Activated CD8-positive, alpha-beta memory T cell treated with anti-CD3 and anti-CD28 coated beads for 48 hours (primary cell): ENCODE results near the gene C2orf92.
"Not testable (repeated sequence)": the region's sequence is repeated elsewhere in the genome, so short reads cannot be mapped to it uniquely, and the experiment has no call there.

Experiments used
- DNase-seq, 3 experiments: peaks; one replicate each; pipeline ENCODE4 v3.0.0-alpha.2; 2020; ENCODE audit warnings: low read depth in 2 of 3, low spot score in 2 of 3

Gene C2orf92

DNA sequence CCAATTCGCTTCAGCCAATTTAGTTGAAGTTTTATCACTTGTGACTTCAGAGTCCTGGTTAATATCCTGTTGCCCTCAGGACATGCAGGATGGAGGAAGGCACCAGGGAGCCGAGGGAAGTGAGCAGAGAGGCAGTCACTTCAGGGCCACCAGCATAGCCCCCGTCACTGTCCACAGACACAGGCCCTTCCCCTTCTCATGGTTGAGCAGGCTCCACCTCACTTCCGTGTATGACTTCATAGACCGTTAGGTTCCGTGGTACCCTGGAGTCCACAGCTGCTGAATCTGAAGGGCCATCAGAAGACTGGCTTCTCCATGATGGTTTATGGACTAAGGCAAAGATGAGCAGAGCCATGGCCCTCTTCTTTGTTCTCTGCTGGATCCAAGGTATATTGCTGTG is at the start of gene C2orf92:
C2orf92 (plus strand) TSS at position 266 of the 400 bp plus-strand sequence; CDS start at position 342, 76 bp downstream.
- no peak for DNase-seq

DNA sequence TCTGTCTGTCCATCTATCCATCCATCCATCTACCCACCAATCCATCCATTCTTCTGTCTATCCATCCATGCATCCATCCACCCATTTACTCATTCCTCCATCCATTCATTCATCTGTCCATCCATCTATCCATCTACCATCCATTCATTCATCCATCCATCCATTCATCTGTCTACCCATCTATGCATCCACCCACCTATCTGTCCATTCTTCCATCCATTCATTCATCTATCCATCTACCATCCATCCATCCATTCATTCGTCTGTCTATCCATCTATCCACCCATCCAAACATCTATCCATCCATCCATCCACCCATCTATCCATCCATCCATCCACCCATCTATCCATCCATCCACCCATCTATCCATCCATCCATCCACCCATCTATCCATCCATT is 49.0 kb upstream of the C2orf92 start:
- DNase-seq: not testable (repeated sequence)

DNA sequence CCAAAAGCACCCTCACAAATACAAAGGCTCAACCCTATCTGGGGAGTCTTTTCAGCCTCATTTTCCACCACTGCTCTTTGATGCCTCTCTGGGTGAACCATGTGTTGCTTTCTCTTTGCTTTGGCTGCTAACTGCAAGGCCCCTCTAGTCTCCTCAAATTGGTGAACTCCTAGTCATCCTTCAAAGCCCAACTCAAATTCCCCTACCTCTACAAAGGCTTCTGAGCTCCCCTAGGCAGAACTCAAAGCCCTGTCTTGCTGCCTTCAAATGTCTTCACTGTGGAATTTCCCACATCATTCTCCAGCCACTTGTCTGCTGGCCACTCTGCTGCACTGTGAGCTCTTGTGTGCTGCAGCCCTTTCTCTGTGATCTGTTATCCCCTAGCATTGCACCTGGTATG is 46.5 kb upstream of the C2orf92 start:
- not testable (repeated sequence) for DNase-seq

DNA sequence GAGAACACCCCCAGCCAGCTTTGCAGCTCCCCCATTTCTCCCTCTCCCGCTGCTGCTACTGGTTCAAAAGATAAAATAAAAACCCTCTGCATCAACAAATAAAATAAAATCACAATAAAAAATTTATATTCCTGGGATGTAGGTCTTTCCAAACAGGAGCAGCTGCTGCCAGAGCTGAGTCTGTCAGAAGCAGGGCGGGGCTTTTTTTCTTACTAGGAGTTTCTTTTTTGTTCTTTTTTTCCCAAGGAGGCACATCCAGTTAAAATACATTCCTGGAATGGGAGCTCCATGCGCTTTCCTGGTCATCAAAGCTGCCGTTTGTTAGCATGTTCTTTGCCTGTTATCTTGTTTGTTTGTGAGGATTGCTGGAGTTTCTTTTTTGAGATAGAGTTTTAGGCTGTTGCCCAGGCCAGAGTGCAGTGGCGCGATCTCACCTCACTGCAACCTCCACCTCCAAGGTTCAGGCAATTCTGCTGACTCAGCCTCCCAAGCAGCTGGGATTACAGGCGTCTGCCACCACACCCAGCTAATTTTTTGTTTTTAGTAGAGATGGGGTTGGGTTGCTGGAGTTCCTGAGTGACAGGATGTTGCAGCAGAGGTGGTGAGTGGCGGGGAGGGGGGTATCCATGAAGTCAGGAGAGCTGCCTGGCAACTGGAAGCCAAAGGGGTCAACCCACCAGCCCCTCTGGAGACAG is 44.0 kb upstream of the C2orf92 start:
- not testable (repeated sequence) for DNase-seq

DNA sequence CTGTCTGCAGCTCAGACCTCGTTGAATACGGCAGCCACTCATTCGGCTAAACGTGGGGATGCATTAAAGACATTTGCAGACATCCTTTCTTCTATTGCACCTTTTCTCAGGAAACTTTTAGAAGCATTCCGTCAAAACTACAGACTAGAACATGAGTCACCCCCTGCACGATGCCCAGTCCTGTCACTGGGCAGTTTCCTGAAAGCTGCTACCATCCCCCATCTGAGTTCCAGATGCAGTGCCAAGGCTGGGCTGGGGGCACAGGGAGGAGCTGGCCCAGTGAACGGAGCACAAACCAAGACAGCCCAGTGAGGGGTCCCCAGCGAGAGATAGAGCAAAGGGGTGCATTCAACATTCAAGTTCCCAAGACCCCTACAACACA is 43.5 kb upstream of the C2orf92 start:
- not testable (repeated sequence) for DNase-seq

DNA sequence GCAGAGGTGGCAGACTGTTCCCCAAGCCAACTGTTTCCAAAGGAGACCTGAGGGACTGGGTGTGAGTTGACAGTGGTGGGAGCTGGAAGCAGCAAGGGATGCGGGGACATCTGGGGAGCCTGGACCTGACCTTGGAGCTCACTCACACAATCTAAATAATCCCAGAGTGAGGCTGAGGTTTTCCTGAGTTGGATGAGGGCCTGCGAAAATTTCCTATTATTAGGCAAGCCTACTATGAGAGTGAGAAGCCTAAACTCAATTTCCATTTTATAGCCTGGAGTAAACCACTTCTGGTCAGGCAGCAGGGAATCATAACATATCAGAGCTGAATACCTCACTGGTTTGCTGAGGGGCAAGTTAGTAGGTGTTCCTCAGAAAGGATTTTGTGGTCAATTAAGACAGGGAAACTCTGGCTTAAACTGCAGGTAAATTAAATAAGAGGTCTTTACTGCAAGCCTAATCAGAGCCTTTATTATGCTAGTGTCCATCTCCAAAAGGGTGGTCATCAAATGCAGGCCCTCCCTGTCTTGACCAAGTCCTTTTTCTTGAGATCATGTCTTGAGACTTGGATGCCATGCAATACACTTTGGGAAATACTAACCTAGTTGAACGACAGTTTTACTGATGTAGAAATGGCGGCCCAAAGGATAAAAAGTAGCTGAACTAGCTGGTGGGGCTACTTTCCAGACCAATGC is 25.3 kb upstream of the C2orf92 start:
- no peak for DNase-seq

DNA sequence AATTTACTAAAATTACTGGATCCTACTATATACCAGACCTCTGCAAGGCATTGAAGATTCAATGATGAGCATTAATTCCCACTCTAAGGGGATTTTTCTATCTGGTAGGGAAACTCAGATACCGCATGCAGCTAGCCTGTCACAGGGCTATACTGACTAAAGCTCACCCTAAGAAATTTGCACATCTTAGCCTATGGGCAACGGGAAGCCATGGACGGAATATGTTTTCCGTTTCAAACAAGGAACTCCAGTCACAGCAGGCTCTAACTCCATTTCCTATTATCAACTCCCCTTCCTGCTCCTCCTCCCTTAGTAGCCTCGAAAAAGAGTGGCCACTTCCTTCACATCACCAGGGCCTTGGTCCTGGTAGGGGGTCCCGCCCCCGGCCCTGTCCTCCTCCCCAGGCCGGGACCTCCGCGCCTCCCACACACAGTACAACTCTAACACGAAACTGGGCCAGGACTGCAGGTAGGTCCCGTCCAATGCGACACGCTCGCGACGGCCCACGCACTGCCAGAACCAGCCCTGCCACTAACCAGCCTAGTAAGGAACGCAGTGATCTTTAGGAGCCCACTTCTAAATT is 24.3 kb upstream of the C2orf92 start:
- DNase-seq: no peak

DNA sequence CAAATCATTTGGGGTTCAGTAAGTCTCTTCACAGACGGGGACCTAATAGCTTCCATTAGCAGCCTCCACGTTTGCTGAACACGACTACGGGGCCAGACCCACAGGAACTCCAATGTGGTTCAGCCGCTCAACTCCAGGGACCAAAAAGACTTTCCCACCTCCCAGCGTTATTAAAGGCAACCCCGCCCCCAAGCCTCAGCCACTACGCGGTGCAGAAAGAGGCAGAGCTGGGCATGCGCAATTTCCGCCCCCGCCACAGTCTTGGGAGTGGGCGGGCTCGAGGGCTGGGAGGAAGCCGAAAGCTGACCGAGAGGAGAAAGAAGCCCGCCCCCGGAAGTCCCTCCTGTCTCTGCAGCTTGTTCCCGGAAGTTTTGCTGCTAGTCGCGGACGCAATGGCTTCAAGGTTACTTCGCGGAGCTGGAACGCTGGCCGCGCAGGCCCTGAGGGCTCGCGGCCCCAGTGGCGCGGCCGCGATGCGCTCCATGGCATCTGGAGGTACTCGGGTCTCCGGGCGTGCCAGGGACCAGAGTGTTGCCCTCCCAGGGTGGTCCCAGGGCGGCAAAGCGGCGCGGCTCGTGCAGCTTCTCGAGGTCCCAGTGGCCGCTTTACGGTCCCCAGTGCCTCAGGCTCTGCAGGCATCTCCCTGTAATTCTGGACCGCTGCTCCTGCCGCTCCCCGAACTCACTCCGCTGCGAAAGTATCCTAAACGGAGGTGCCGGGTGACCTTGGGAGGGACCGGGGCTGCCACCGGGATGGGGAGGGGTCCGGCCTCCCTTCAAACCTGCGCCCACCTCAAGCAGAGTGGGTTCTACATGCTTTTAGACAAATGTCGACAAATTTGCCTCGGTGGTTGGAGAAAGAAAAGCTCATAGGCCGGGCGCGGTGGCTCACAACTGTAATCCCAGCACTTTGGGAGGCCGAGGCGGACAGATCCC is 23.6 kb upstream of the C2orf92 start, which contains the start of gene COX5B:
COX5B (plus strand) TSS at position 368 of the 935 bp plus-strand sequence; CDS start at position 393, 25 bp downstream.
- peak; percentile 90 to 97 (median 94) for DNase-seq

DNA sequence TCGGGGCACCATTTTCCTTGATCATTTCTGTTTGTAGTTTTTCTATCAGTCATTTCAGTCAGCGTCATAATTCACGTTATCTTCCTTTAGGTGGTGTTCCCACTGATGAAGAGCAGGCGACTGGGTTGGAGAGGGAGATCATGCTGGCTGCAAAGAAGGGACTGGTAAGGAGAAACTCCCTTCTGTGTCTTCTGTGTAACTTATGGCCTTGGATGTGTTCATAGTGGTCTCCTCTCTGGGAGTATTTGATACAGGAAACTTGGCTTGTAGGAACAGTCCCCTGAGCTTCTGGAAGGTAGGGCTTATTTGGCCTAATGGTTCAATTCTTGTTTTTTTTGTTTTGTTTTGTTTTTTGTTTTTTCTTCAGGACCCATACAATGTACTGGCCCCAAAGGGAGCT is 22.5 kb upstream of the C2orf92 start:
- no peak for DNase-seq

DNA sequence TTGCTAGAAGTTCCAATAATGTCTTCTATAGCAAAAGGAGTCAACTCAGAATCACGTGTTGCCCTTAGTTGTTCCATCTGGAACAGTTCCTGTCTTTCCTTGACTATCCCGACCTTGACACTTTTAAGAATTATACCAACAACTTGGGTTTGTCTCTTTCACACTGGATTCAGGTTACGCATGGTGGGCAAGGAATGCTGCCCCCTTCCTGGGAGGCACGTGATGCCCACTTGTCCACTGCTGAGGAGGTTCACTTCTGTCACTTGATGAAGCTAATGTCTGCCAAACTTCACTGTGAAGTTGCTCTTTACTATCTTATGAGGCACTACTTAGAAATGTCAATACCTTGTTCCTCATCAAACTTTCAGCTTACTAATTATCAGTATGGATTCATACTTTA is 18.4 kb upstream of the C2orf92 start:
- no peak for DNase-seq

DNA sequence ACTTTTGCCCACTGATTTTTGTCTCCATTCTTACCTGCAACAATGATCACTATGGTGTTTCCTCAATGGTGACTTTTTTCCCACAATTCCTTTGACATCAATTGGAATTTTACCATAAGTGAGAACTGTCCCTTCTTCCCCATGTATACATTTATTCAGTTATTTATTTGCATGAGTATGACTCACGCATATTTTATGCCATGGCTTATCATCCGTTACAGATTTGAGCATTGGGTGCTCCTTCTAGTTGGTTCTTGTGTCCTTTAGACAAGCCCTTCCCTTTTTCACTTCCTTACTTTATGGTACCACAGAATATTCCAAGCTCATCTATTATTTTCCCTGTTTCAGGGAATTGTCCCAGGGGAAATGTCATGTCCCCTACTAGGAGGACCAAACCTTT is 16.0 kb upstream of the C2orf92 start:
- no peak for DNase-seq

DNA sequence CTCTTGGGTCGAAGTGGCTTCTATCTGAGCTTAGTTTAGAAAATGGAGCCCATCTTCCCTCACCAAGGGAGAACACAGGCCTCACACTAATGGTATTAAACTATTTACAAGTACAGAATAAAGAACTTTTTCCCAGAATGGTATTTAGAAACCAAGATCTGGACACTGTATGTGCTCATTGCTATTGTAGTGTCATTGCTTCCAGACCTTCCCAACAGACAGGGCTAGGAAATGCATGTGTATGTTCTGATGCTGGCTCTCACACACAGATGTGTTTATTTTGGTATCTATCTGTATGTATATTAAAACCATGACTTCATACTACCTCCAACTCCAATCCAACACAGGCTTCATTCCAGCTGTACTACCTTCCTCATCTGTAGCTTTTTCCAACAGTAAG is 15.6 kb upstream of the C2orf92 start:
- no peak for DNase-seq

DNA sequence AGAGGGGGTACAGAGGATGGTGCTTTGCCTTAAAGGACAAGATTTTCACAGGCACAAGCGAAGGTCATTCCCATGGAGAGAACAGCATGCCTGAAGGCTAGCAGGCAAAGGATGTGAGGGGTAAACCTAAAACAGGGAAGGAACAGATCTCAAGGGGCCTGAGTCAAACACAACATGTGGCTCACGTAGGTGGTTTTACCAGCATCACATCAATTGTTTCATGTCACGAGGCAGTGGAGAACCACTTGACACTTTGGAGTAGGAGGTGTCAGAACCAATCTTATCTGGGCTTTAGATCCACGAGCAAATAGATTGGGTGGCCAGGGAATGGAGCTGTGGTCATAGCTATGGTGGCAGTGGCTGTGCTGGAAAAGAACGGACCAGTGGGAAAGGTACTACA is 15.2 kb upstream of the C2orf92 start:
- DNase-seq: no peak

DNA sequence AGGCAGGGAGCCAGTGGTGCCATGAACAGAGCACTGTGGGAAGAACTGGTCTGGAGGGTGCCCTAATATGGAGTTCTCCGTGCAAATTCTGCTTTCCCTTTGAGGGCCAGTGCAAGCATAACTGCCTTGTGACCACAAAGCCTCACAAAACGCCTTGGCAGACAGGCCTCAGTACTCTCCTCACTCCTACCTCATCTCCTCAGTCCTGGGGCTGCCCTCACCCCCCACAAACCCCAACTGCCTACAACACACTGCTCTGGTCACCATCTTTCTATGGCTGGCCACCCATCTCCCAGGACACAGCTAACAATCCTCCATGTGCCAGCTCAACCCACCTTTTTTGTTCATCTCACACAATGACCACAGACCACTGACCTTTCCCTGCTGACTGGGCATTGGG is 14.7 kb upstream of the C2orf92 start:
- DNase-seq: no peak

DNA sequence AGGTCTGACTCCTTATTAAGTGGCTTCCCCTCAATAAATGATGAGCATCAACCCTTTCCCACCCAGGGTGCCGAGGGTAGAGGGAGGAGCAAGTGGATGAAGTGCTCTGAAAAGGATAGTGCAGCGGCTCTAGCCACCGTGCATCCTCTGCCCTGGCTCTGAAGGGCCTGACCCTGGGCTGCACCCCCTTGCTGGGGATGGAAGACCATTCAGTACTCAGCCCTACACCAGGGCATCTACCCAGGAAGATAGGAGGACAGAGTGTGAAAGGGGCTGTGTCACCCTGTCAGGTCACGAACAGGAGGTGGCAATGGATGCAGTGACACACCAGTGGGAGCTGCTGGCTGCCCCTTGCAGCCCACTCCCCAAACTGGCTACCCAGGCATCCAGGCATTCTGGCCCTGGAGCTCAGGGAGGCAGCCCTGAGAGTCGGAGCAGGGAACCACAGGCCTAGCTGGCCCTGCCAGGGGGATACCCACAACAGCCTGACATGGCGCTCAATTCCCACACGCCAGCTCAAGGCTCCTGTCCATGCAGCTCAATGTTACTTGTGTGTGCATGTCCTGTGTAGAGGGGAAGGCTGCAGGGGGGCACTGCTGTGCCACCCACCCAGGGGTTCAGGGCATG is 13.3 kb upstream of the C2orf92 start:
- no peak for DNase-seq

DNA sequence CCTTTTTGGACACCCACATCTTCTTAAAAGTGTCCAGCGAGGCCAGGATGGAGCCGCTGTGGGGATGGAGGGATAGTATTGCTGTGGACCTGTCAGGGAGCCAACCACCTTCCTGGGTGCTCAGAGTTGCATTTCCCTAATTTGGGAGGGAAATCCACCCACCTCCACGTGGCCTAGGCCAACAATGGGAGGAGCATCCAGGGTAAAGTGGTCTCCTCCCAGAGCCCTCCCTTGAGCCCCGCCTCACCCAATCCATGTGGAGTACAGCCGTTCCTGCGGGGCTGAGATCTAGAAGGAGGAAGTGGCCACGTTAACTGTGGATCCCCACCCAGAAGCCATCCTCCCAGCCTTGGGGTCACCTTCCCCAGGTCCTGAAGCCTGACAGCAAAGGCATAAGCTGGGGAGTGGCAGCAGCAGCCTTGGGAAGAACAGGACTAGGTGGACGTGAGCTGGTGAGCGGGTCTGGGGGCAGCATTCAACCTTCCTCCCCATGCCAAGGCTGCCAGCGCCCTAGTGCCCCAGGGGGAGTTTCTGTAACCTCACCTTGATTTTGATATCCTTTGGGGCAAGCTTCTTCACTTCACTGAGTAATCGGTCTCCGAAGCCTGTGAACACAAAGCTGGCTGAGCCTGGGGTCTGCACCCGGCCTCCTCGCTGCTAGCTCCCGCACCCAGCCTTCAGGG is 12.5 kb upstream of the C2orf92 start:
- DNase-seq: no peak

DNA sequence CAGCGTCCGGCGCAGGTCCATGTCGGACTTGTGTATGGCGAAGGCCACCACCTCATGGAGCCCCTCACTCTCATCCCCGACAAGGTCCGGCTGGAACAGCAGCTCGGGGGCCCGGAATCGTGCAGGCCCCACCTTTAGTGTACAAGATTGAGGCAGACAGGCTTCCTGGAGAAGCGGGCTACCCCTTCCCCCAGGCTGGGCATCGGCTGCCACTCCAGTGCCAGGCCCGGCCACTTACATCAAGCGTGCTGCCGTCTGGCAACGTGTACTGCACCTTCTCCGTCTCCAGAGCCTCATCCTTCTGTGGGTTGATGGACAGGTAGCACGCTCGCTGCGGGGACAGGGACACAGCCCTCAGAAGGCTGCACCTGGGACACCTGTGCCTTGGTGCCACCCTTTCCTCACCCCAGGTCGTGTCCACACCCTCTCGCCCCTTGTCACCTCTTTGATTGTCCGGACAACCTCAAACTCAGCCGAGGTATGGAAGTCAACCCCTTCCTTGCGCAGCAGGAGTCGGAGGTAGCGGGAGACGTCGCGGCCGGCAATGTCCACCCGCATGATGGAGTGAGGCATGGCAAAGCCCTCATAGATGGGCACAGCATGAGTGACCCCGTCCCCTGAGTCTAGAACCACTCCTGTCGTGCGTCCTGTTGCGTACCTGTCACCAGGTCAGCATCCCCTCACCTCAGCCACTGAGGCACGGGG is 11.4 kb upstream of the C2orf92 start:
- DNase-seq: no peak

DNA sequence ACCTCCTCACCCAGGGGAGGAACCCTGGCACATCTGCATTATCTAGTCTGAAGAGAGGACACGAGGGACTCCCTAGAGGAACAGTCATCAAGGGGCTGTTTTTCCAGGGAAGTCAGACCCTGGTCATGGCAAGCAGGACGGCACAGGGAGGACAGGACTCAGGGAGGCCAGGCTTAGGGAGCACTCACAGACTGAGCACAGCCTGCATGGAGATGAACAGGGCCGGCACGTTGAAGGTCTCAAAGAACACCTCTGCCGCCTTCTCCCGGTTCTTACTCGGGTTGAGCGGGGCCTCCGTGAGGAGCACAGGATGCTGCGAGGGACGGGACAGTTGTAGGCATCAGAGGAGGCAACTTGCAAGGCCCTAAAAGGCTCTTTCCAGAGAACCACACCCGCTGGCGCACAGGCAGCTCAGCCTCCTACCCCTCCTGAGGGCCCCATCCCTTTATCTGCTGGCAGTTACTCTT is 10.8 kb upstream of the C2orf92 start:
- DNase-seq: no peak

DNA sequence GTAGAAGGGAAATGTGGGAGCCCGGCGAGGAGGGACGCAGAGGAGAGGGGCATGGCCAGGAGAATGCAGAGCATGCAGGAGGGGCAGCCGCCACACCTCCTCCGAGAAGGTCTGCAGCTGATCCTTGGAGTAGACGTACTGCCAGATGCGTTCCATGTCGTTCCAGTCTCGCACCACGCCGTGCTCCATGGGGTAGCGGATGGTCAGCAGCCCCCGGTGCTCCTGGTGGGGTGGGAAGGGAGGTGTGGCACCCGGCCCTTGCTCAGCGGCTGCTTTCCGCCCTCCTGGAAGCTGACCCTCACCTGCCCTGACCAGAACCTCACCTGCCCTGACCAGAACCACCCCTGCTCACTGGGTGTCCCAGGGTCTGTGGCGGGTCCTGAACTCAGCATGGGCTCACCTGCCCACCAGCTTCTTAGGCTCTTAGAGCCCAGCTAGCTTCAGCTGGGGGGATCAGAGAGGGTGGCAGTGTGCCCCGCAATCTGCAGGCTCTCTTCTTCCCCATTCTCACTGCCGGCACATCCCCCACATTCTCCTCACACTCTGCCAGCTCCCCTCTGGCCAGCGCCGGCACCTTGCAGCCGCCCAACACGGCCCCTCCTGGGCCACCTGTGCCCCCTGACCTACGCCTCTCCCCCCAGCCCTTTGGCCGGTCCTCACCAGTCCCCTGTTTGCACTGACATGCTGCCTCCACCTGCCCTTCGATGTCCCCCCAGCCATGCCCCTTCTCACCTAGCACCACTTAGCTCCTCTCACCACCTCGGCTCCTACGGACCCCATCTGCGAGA is 10.1 kb upstream of the C2orf92 start:
- no peak for DNase-seq
